A673 (cell line): Measurements from ENCODE around the gene POLE. TPM values are rescaled to one million over a fixed set of nuclear protein-coding genes. Genes with fewer than 3 reads are reported as not detected.
"Not testable (repeated sequence)": the region's sequence is repeated elsewhere in the genome, so short reads cannot be mapped to it uniquely, and the experiment has no call there.

Experiments
- BruUV-seq: library from RNA; stranded (reverse); fragments of 400-500 nt; replicated peaks from 2 replicates; lab custom pipeline; 2021; lab: Mats Ljungman, UMichigan
- CTCF ChIA-PET: fragments of 300-600 bp; sonication (Branson Sonifier 250); formaldehyde crosslinking; loops from one replicate; lab custom pipeline; 2022; ENCODE audit warnings: antibody characterized with exemption; lab: Charles Lee
- POLR2A ChIA-PET: fragments of 300-600 bp; sonication (Branson Sonifier 250); formaldehyde crosslinking; loops from one replicate; lab custom pipeline; 2022; ENCODE audit warnings: antibody characterized with exemption; ENCODE audit not compliant: low non-redundant PET; lab: Charles Lee
- DNase-seq: peaks from one replicate; pipeline ENCODE4 v3.0.0-alpha.2; 2015; ENCODE audit warnings: low spot score
- H3K27ac ChIP-seq: fragments of 200-600 bp; sonication (generic); 2 replicates; pipeline ENCODE4 v1.5.1; 2016; ENCODE audit warnings: mixed run types, low read depth, mild to moderate bottlenecking, mixed read lengths, antibody characterized with exemption, low read length; ENCODE audit not compliant: poor library complexity, severe bottlenecking
- H3K27me3 ChIP-seq: fragments of 200-600 bp; sonication (generic); replicated peaks from 2 replicates; pipeline ENCODE4 v1.6.1; 2017; ENCODE audit warnings: mixed run types, low read depth, mild to moderate bottlenecking, mixed read lengths, antibody characterized with exemption, low read length; ENCODE audit not compliant: insufficient read depth, poor library complexity
- H3K36me3 ChIP-seq: fragments of 200-600 bp; sonication (generic); 2 replicates; pipeline ENCODE4 v1.6.1; 2016; ENCODE audit warnings: mixed run types, mild to moderate bottlenecking, mixed read lengths, antibody characterized with exemption, low read length; ENCODE audit not compliant: insufficient read depth, poor library complexity, severe bottlenecking
- H3K4me1 ChIP-seq: fragments of 200-600 bp; sonication (generic); 2 replicates; pipeline ENCODE4 v1.6.1; 2017; ENCODE audit warnings: mixed run types, mild to moderate bottlenecking, mixed read lengths, antibody characterized with exemption, low read length; ENCODE audit not compliant: insufficient read depth, poor library complexity, severe bottlenecking
- H3K4me3 ChIP-seq: fragments of 200-600 bp; sonication (generic); 2 replicates; pipeline ENCODE4 v1.5.1; 2016; ENCODE audit warnings: low read depth, mixed run types, mild to moderate bottlenecking, mixed read lengths, low read length; ENCODE audit not compliant: poor library complexity, severe bottlenecking
- H3K9me3 ChIP-seq: fragments of 200-600 bp; sonication (generic); 2 replicates; pipeline ENCODE4 v1.6.1; 2016; ENCODE audit warnings: mixed run types, low read depth, mild to moderate bottlenecking, mixed read lengths, antibody characterized with exemption, low read length; ENCODE audit not compliant: poor library complexity, severe bottlenecking
- CTCF ChIP-seq: fragments of 300-800, 200-600 bp; sonication (generic); conservative IDR thresholded peaks from 2 replicates; pipeline ENCODE4 v1.5.1; 2017; ENCODE audit warnings: low read depth, mild to moderate bottlenecking, antibody characterized with exemption, low read length, moderate library complexity, mixed read lengths
- EZH2 ChIP-seq: fragments of 200-600 bp; sonication (generic); IDR thresholded peaks from 2 replicates; pipeline ENCODE4 v1.6.1; 2017; ENCODE audit warnings: borderline replicate concordance, low read depth, mild to moderate bottlenecking, mixed read lengths, antibody characterized with exemption, low read length; ENCODE audit not compliant: poor library complexity, severe bottlenecking
- intact Hi-C: fragments of 100-400 bp; cut with micrococcal nuclease; formaldehyde crosslinking; loops from one replicate; pipeline ENCODE4 v1.10.0; 2022; ENCODE audit not compliant: unreplicated experiment
- total RNA-seq: library from RNA; stranded (reverse); gene quantifications from 2 replicates; pipeline ENCODE4 v1.2.3, GENCODE V29; 2021

Gene POLE
- total RNA-seq, 1 experiment from 2014 or later, result 239 TPM

DNA sequence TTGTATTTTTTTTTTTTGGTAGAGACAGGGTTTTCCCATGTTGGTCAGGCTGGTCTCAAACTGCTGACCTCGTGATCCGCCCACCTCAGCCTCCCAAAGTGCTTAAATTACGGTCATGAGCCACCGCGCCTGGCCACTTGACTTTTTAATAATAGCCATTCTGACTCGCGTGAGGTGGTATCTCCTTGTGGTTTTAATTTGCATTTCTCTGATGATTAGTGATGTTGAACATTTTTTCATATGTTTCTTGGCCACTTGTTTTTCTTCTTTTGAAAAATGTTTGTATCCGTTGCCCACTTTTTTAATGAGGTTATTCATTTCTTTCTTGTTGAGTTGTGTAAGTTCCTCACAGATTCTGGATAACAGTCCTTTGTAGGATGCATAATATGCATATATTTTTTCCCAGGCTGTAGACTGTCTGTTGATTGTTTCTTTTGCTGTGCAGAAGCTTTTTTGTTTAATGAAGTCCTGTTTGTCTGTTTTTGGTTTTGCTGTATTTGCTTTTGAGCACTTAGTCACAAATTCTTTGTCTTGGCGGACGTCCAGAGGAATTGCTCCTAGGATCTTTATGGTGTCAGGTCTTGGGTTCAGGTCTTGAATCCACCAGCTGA lies 13.2 kb upstream of the POLE start:
- Histone ChIP-seq H3K4me1 (no peaks in the 10 kb centered on the region), H3K27me3 (no peaks in the 10 kb centered on the region), H3K9me3 (no peaks in the 10 kb centered on the region), H3K4me3 (no peak overlapping the region), H3K27ac (no peak overlapping the region), H3K36me3 (peaks cover 56% of the 10 kb centered on the region)
- ChIA-PET CTCF (no interaction called here), POLR2A (no interaction called here)
- BruUV-seq, result no TSS peak
- intact Hi-C loops, result no loop called here
- DNase-seq, result no peak
- no peak for TF ChIP-seq EZH2
- TF ChIP-seq CTCF, result no peak

DNA sequence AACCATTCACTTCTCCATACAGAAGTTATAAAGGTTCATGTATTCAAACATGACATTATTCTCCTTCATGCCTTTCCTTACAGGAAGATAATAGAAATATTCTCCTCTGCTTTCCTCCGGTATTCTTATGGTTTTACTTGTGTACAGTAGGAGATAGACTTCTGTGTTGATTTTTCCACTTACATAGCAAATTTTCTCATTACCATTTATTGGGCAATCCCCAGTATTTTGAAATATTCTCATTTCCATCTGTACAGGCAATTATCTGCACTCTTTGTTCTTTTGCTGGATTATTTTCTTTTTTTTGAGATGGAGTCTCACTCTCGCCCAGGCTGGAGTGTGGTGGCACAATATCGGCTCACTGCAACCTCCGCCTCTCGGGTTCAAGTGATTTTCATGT lies 11.2 kb upstream of the POLE start:
- no peaks in the 10 kb centered on the region for H3K9me3 ChIP-seq
- H3K27me3 ChIP-seq, result no peaks in the 10 kb centered on the region
- CTCF ChIA-PET, result interaction anchor here (0.6 kb wide), 1 partner anchor 9 kb away, joined by 3 read pairs; no protein-coding TSS in a partner anchor
- TF ChIP-seq EZH2 (no peak), CTCF (no peak)
- intact Hi-C loops, result no loop called here
- no peaks in the 10 kb centered on the region for H3K4me1 ChIP-seq
- no TSS peak for BruUV-seq
- no peak overlapping the region for H3K4me3 ChIP-seq
- H3K36me3 ChIP-seq, result peaks cover 55% of the 10 kb centered on the region
- no peak overlapping the region for H3K27ac ChIP-seq
- POLR2A ChIA-PET, result no interaction called here
- DNase-seq, result no peak

- Histone ChIP-seq H3K36me3 (peaks cover 55% of the 10 kb centered on the region), H3K27me3 (no peaks in the 10 kb centered on the region), H3K4me3 (no peak overlapping the region), H3K27ac (no peak overlapping the region), H3K4me1 (no peaks in the 10 kb centered on the region), H3K9me3 (no peaks in the 10 kb centered on the region)
- BruUV-seq, result no TSS peak
- ChIA-PET CTCF (no interaction called here), POLR2A (no interaction called here)
- DNase-seq, result no peak
- intact Hi-C loops, result no loop called here
- TF ChIP-seq EZH2 (no peak), CTCF (no peak)
These were observed 8.3 kb upstream of the POLE start for GRCh38 chr12:132695431-132695830.

DNA sequence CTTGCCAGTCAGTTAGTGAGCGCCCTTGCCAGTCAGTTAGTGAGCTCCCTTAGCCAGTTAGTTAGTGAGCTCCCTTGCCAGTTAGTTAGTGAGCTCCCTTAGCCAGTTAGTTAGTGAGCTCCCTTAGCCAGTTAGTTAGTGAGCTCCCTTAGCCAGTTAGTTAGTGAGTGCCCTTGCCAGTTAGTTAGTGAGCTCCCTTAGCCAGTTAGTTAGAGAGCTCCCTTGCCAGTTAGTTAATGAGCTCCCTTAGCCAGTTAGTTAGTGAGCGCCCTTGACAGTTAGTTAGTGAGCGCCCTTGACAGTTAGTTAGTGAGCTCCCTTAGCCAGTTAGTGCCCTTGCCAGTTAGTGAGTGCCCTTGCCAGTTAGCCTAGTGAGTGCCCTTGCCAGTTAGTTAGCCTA lies 7.7 kb upstream of the POLE start:
- H3K27ac ChIP-seq, H3K9me3 ChIP-seq, CTCF ChIA-PET, POLR2A ChIA-PET, H3K4me3 ChIP-seq, H3K27me3 ChIP-seq, BruUV-seq, H3K4me1 ChIP-seq, DNase-seq, intact Hi-C loops: not testable (repeated sequence)
- H3K36me3 ChIP-seq, result peaks cover 55% of the 10 kb centered on the region

- DNase-seq, H3K4me3 ChIP-seq, intact Hi-C loops, H3K27me3 ChIP-seq, CTCF ChIA-PET, BruUV-seq, H3K9me3 ChIP-seq, POLR2A ChIA-PET, H3K27ac ChIP-seq, H3K4me1 ChIP-seq: not testable (repeated sequence)
- peaks cover 29% of the 10 kb centered on the region for H3K36me3 ChIP-seq
These were observed 4.9 kb upstream of the POLE start for GRCh38 chr12:132692030-132692429.
